ENCODE measurements around the gene ID2.
"Not testable (repeated sequence)": the region's sequence is repeated elsewhere in the genome, so short reads cannot be mapped to it uniquely, and the experiment has no call there.

ID2 gene

DNA sequence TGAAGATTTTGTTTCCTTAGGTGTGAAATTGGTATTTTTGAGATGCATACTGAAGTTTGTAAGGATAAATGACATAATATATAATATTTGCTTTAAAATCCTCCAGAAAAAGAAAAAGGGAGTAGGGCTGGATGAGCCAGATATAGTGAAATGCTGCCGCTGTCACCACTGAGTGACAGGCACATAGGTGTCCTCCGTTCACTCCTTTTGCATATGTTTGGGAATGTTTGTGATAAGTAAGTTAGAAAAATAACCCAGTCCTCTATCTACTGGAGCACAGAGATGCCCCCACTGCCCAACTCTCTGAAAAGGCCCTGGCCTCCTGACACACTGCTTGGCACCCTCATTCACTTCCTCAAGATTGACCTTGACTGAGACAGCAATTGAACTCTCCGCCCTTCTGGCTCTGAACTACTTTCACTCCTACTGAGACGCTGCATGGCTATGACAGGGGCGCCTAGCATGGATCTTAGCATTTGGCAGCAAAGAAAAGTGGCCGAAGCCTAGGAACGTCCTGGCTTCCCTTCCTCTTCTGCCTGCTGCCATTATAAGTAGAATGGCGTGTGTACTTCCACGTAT is 10.1 kb downstream of the ID2 start:
- DNase-seq, result no peak

DNA sequence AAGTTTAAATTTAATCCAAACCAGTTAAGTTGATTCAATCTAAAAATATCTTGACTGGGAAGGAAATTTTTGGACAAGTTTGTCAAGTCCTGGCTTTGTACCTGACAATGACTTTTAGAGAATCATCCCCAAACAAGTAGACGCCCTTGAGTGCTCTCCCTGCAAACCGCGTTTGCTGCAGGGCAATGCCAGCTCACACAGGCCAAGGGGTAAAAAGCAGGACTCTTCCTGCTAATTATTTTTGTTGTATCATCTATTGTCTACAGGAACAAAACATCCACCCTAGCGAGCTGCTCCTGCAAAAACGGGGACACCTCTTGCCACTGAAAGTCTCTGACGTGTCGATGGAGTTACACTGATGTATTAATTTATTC is 10.9 kb downstream of the ID2 start:
- DNase-seq, result no peak

DNA sequence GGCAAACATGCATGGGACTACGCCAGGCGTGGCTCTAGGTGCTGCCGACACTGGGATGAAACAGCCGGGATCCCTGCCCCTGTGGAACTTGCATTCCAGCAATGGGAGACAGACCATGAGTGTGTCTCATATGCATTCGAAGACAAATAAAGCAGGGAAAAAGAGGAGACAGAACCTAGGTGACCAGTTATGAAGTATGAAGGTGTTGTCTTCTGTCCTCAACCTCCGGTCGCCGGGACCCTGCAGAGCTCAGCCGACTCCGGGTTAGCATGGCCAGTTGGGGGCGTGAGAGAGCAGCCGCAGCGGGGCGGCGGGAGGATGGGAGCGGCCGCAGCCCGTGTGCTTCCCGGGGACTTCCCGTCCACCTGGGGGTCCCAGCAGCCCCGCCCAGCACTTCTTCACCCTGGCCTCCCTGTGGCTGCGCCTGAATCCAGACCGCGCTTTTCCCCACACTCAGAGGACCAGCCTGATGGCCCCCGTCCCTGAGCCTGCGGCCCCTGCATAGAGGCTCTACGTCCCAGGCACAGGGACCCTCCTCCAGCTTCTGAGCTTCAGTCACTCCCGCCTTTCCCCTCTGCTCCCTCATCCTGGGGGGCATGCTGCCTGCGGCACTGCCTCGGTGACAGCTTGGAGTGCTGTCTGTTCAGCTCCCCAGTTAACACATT is 11.4 kb downstream of the ID2 start:
- no peak for DNase-seq

DNA sequence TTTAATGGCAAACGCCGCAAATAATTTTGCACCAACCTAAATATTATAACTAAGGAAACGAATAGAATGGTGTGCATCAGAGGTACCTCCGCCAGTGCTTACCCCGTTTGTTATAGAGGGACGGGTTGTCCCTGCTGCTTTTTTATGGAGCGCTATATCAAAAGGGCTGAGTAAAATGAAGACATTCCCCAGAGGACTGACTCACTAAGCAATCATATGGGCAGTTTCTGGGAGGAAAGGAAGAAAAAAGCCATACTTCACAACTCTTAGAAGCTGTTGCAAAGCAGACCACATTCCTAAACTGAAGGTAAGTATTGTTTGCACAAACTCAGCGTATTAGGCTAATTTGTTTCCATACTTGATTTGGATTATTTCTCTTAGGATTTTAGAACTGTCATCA is 12.9 kb downstream of the ID2 start:
- no peak for DNase-seq

DNA sequence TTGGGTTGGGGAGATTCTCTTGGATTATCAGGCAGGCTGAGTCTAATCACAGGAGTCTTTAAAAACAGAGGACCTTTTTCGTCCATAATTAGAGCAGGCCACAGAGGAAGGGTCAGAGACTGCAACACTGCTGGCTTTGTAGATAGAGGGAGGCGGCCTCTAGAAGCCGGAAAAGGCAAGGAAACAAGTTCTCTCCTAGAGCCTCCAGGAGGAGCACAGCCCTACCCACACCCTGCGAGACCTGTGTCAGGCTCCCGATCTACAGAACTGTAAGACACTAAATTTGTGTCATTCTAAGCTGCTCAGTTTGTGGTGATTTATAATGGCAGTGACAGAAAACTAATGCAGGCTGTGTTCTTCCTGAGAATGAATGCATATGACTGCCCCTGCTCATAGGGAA is 15.3 kb downstream of the ID2 start:
- no peak for DNase-seq

DNA sequence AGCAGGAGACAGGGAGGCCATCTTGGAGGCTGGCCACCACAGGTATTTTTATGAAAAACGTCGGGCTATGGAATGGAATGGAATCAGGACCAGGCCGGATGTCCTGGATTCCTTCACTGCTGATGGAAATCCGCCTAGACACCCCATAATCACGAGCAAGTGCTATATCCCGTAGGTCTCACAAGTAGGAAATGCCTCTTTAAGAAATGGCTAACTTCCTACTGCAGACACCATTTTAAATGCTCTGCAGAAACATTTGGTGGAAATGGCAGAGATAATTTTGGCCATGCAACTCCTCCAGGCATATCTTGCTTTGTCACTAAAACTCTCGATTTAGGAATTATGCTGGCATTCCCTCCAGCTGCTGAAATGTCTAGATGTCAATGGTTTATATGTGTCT is 18.0 kb downstream of the ID2 start:
- no peak for DNase-seq

DNA sequence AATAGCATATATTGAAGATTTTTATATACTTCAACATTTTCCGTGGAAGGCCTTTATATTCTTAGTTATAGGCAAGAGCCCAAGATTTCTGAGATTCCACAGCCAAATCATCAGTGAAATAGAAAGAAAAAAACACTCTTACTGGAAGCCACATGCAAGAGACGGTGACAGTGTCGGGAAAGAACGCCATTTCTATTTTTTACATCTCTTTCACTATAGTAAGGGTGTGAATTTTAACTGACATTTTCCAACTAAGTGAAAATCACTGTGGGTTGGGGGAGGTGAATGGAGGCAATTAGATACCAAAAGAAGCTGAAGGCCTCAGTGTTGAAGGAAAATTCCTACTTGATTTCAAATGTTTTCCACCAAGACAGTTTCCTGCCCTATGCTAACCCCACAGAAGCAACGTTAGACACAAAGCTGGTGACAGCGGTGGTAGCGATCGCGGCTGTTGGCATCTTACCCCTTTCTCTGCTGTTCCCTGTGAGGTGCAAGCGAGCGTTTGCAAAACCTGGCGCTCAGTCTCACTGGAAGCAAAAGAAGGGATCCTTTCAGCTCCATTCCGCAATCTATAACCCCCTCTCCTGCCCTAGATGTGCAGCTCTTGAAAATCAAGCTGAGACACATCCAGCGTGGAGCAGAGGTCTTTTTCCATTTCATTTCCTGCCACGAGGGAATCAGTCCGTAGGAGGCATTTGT is 20.0 kb downstream of the ID2 start:
- DNase-seq, result no peak

DNA sequence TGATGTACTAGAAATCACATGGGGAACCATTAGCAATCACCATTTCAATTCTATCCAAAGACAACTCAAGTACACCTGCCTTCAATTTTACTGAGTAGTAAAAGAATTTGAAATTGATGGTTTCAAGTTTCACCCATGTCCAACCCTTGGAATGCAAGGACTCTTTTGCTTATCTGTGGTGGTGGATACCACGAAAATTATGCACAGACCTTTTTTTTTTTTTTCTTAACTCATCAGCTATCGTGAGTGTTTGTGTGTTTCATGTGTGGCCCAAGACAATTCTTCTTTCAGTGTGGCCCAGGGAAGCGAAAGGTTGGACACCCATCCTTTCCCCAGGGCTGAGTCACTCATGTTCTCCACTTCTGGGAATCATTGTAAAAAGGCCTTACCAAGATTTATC is 23.1 kb downstream of the ID2 start:
- no peak for DNase-seq

DNA sequence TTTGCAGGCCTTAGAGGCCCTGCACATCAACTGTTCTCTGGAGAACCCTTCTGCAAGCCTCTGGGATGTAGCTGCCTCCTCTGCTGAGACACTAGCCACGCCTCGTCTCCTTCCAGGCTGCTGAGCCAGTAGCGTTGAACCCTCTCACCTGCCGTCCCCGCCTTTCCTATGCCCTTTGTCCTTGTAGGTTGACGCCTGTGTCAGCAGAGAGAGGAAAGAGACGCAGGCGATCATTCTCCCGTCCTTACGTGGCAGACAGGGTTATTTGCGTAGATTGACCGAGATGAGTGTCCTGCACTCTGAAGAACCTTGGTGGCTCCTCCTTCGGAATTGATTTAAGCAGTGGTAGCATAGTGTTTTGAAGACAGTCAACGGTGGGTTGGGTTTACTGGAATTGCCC is 27.8 kb downstream of the ID2 start:
- DNase-seq, result no peak

DNA sequence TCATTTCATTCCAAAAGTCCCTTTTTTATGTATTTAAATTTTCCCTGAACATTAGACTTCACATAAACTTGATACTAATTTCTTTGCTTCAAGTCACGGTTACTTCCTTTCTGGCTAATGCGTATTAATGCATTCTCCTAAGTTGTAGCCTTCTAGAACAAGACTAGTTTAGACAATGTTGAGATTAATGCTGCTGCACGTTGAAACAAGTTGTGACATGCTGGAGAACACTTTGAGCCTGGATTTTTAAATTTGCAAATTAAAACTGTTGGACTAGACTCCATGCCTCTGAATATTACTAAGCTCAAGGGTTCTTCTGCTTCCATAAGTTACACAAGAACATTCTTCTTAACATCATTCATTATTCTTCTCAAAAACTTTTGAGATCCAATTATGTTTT is 29.1 kb downstream of the ID2 start:
- DNase-seq, result no peak

DNA sequence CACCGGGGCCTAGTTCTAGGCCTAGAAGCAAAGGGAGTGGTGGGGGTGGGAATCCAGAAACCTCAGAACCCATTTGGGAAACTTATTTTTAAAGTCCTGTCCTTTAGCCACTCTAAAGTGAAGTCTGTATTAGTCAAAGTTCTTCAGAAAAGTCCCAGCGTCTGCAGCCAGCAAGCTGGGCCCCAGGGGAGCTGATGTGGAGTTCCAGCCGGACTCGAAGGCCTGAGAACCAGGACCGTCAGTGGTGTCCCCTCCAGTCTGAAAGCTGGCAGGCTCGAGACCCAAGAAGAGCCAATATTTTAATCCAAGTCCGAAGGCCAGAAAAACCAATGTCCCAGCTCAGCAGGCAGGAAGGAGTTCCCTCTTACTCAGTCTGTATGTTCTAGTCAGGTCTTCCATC is 32.4 kb downstream of the ID2 start:
- DNase-seq, result no peak

DNA sequence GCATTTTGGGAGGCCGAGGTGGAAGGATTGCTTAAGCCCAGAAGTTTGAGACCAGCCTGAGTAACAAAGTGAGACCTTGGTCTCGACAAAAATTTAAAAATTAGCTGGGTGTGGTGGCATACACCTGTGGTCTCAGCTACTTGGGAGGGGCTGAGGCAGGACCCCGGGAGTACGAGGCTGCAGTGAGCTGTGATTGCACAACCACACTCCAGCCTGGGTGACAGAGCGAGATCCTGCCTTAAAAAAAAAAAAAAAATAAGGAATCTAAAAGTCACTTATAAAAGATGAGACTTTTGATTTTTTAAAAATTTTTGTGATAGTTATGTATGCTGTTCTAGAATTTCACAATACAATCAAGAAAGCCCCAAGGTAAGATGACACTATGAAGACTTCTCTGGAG is 33.1 kb downstream of the ID2 start:
- no peak for DNase-seq

DNA sequence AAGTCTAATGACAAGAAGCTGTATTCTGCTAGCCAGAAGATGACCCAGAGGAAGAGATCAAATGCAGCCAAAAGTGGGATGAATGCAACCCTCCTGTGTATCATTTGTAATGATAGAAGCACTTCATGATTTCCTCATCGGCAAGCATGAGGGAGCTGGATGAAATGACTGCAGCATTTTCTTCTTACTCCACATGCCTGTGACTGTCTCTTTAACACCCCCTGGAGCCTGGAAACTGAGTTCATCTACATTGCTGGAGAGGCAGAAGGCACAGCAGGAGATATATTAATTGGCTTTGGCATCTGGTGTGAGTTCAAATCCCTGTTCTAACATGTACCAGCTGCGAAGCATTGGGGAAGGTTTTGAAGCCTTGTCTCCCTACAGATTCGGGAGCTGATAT is 37.7 kb downstream of the ID2 start:
- no peak for DNase-seq

DNA sequence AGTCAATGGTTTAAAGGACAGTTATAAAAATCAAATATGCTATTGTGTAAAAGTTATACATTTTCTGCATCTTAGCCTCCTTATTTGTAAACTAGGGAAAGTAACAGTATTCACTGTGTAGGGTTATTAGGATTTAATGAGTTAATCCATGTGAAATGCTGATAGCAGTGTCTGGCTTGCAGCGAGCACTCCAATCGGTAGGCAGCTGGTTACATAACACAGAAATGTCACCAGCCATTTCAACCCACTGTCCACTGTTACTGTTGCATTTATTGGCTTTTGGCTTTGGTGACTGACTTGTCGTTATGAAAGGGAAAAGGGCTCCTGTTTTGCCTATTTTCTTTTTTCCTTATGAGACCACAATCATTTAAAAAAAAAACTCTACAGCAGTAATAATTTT is 38.9 kb downstream of the ID2 start:
- DNase-seq, result no peak

DNA sequence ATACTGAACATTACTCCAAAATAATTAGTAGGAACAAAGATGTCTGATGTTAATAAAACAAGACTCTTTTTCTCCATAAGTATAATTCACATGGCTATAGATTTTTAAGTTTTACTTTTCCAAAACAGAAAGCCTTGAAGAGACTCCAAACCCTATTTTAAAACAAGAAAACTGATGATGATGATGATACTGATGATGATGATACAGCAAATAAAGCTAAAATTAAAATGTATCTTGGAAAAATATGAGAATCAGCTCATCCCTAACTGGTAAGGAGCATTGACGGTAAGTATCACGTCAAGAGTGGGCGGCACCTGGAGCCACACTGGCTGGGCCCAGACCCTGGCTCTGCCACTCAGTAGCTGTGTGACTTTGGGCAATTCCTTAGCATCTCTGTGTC is 39.6 kb downstream of the ID2 start:
- DNase-seq, result no peak

DNA sequence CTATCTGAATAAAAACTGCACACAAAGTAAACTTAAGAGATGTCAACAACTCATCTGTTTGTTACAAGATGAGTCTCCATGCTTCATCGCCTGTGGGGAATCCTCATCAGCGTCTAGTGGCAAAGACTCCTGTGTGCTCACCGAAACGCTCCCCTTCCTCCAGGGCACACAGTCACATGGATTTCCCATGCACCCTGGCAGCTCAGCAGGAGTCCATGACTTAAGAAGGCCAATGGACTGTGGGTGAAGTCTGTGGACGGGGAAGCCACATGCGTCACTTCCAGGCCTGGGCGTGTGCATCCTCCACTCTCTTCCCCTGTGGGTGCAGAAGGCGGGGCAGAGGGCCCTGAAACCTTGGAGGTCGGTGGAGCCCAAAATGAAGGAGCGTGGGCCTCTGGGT is 41.1 kb downstream of the ID2 start:
- DNase-seq, result no peak

DNA sequence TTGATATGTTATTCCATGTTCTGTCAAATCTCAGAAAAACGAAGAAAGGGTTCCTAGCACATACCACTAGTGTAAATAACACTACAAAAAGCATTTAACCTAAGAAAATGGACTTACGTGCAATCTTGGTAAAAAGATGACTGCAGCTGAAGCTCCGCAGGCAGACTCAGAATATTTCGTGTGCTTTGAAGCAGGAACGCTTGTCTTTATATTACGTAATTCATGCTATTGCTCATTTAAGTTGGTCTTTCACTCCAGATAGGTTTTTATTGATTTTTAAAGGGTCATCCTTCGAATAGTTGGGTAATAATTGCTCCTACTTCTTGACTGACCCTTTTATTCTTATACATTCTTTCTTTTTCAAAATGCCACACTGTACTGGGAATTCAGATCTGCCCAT is 44.0 kb downstream of the ID2 start:
- DNase-seq, result no peak

DNA sequence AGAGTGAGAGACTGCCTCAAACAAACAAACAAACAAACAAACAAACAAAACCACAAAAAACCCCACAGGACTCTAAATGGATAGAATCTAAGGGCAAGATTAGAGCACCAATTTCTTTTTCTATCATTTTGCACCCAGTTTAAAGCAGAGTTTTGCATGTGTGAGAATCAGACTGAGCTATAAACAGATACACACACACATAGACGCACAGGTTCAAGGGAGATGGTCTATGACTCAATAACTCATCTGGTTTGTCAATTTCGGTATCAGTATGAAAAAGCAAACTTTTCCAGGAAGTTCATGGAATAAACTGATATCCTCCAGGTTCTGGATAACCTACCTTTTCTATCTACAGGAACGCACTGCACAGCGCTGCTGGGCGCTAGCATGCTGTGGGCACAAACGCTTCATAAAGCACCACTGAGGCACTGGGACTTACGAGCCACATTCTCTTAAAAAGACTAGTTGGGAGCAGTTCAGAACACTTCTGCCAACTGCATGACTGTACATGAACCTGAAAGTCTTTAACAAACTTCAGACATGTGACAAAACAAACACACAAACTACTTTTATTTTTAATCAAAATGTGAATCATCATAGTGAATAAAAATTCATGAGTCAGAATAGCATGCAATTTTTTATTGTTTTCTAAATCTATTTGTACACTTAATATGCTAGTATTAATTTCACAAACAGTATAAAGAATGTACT is 46.6 kb downstream of the ID2 start:
- DNase-seq, result no peak

DNA sequence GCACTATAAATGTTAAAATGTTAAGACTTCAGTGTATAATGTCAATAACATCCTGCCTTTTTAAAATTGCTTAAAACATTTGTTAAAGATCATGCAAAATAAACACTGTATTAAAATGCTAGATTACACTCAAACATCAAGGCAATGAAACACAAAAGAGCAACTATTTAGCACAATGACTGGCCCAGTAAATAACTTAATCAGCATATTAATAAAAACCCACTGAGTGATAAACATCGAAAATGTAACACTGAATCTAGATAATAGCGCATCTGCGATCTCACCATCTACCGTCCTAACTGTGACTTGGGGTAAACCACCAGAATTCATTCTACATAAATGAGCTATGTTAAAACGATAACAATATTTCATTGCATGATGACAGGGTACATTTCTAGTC is 47.2 kb downstream of the ID2 start:
- not testable (repeated sequence) for DNase-seq

DNA sequence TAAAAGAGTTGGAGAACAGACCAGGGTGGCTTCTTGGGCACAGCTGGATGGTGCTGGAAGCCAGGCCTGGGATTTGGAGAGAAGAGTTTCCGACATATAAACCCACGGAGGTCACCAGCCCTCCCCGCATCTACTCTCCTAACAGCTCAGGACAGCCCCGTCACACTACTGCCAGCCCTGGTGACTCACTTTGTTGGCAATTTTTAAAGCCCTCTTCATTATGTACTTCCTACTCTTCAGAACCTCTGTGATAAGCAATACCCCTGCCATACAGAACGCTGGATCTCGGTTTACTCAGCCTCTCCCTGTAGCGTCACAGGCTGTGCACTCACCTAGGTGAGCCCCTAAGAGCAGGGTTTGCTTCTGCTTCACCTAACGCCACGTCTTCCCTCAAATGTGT is 48.1 kb downstream of the ID2 start:
- DNase-seq, result no peak

DNA sequence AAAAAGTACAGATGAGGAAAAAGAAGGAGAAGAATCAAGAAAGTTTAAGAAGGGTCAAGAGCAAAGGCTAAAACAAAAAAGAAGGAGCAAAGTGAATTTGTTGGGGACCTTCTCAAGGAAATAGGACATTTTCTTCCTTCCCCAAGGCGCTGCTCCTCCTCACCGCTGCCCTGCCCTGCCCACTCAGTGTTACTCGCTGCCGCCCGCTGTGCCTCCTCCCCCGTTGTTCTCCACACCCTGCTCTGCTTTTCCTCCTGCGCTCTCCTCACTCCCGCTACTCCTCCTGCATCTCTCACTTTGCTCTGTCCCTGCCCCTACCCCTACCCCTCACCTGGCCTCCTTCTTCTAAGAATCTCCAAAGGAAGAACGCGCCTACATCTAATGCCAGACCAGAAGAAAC is 50.7 kb downstream of the ID2 start:
- DNase-seq, result no peak
